CD4-positive, CD25-positive, alpha-beta regulatory T cell (primary cell): Measurements from ENCODE around the gene NAB1. TPM values are rescaled to one million over a fixed set of nuclear protein-coding genes. Genes with fewer than 3 reads are reported as not detected.

ENCODE experiments used
- ATAC-seq, 2 donors: fragments of 150-1000 bp; cut with Tn5 transposase; one replicate each; pipeline ENCODE4 v1.10.0; 2021; ENCODE audit warnings: low read depth in 2 of 2, moderate number of reproducible peaks in 2 of 2, moderate library complexity in 1 of 2
- DNase-seq, 3 donors: peaks; one replicate each; pipeline versions ENCODE4 v3.0.0 to v3.0.0-alpha.2; 2012 to 2022; ENCODE audit warnings: mixed read lengths in 1 of 3
- H3K27ac ChIP-seq: one replicate; pipeline ENCODE4 v1.7.0; 2013; ENCODE audit warnings: mild to moderate bottlenecking, low read length; ENCODE audit not compliant: insufficient read depth, poor library complexity, severe bottlenecking
- H3K27me3 ChIP-seq: one replicate; pipeline ENCODE4 v1.7.0; 2013; ENCODE audit warnings: low read length; ENCODE audit not compliant: control insufficient read depth, insufficient read depth
- H3K36me3 ChIP-seq: one replicate; pipeline ENCODE4 v1.7.0; 2013; ENCODE audit warnings: mild to moderate bottlenecking, low read length, moderate library complexity; ENCODE audit not compliant: control insufficient read depth, insufficient read depth
- H3K4me1 ChIP-seq: 2 replicates; pipeline ENCODE4 v1.7.0; 2013; ENCODE audit warnings: mild to moderate bottlenecking, low read length; ENCODE audit not compliant: insufficient read depth, control insufficient read depth, poor library complexity, severe bottlenecking
- H3K4me3 ChIP-seq: one replicate; pipeline ENCODE4 v1.7.0; 2013; ENCODE audit warnings: low read depth, mild to moderate bottlenecking, low read length, moderate library complexity
- H3K9me3 ChIP-seq, 2 experiments: 1 replicate in 1 of 2; 2 replicates in 1 of 2; pipeline ENCODE4 v1.7.0; 2013; ENCODE audit warnings: low read length in 2 of 2, mild to moderate bottlenecking in 1 of 2, moderate library complexity in 1 of 2; ENCODE audit not compliant: control insufficient read depth in 2 of 2
- H3K27ac Mint-ChIP-seq, 3 donors: one replicate each; pipeline ENCODE4 v1.8.0; 2020 to 2022; ENCODE audit warnings: mild to moderate bottlenecking in 3 of 3, mixed read lengths in 3 of 3, moderate library complexity in 2 of 3
- H3K27me3 Mint-ChIP-seq: one replicate; pipeline ENCODE4 v1.8.0; 2022; ENCODE audit warnings: mild to moderate bottlenecking, mixed read lengths
- H3K36me3 Mint-ChIP-seq: one replicate; pipeline ENCODE4 v1.8.0; 2020; ENCODE audit warnings: mixed read lengths
- H3K4me1 Mint-ChIP-seq, 4 donors: one replicate each; pipeline ENCODE4 v1.8.0; 2020 to 2022; ENCODE audit warnings: mixed read lengths in 4 of 4, mild to moderate bottlenecking in 1 of 4
- H3K4me3 Mint-ChIP-seq, 4 donors: one replicate each; pipeline ENCODE4 v1.8.0; 2020 to 2022; ENCODE audit warnings: mild to moderate bottlenecking in 4 of 4, mixed read lengths in 4 of 4, moderate library complexity in 3 of 4
- H3K9me3 Mint-ChIP-seq, 7 donors: one replicate each; pipeline ENCODE4 v1.8.0; 2020 to 2022; ENCODE audit warnings: mixed read lengths in 7 of 7, mild to moderate bottlenecking in 3 of 7, moderate library complexity in 2 of 7
- polyA plus RNA-seq, 4 donors: library from polyadenylated mRNA; unstranded; fragments of 300-500 nt; fragmentation: Illumina TruSeq; gene quantifications; one replicate each; pipeline ENCODE4 v1.2.3, GENCODE V29; 2021
- total RNA-seq: library from RNA; stranded (reverse); gene quantifications from one replicate; pipeline ENCODE4 v1.2.3, GENCODE V29; 2022

The NAB1 gene
- total and polyA plus RNA-seq, 5 donors from 2014 or later, result 1.5 to 42.7 (median 2.9) TPM

- no peaks in the 10 kb centered on the region for H3K27me3 ChIP-seq
- no peak overlapping the region for H3K4me3 Mint-ChIP-seq
- H3K27ac ChIP-seq, result no peak overlapping the region
- H3K36me3 Mint-ChIP-seq, result peaks cover 17% of the 10 kb centered on the region
- no peaks in the 10 kb centered on the region for H3K9me3 ChIP-seq
- H3K4me3 ChIP-seq, result no peak overlapping the region
- peaks cover 4% of the 10 kb centered on the region for H3K36me3 ChIP-seq
- no peaks in the 10 kb centered on the region for H3K4me1 ChIP-seq
- H3K27me3 Mint-ChIP-seq, result no peaks in the 10 kb centered on the region
- H3K4me1 Mint-ChIP-seq, result peaks cover 7 to 33% (median 23%) of the 10 kb centered on the region in 4 donors
- no peak overlapping the region for H3K27ac Mint-ChIP-seq
- H3K9me3 Mint-ChIP-seq, result peaks cover 0 to 2% (median 0%) of the 10 kb centered on the region in 7 donors
- DNase-seq (no peak), ATAC-seq (no peak)
Observed at GRCh38 chr2:190694479-190694878, 45.6 kb downstream of the NAB1 start.

DNA sequence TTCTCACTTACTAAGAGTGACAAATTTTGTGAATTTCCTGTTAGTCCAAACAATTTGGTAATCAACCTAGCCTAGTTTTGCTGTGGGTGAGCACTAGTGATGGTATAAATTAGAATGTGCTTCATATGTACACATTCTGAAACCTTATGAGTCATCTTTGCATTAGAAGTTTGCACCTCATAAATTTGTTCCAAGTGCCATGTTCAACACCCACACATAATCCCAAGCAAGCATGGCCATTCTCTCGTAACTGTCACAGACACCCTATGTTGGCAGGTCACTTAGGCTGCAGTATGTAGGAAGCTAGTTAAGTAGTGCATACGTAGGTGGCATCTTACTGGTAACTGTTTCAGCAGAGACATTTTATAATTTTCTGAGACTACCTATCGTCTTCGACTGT, 46.9 kb downstream of the NAB1 start:
- H3K9me3 Mint-ChIP-seq, result peaks cover 0 to 2% (median 0%) of the 10 kb centered on the region in 7 donors
- Histone ChIP-seq H3K27me3 (no peaks in the 10 kb centered on the region), H3K4me3 (no peak overlapping the region), H3K9me3 (no peaks in the 10 kb centered on the region), H3K36me3 (no peaks in the 10 kb centered on the region), H3K4me1 (no peaks in the 10 kb centered on the region), H3K27ac (no peak overlapping the region)
- no peak overlapping the region for H3K4me3 Mint-ChIP-seq
- peaks cover 7 to 30% (median 23%) of the 10 kb centered on the region in 4 donors for H3K4me1 Mint-ChIP-seq
- no peak for ATAC-seq
- H3K36me3 Mint-ChIP-seq, result peaks cover 7% of the 10 kb centered on the region
- no peak overlapping the region for H3K27ac Mint-ChIP-seq
- no peaks in the 10 kb centered on the region for H3K27me3 Mint-ChIP-seq
- peak in 1 of 3 donors; percentile 20 for DNase-seq

DNA sequence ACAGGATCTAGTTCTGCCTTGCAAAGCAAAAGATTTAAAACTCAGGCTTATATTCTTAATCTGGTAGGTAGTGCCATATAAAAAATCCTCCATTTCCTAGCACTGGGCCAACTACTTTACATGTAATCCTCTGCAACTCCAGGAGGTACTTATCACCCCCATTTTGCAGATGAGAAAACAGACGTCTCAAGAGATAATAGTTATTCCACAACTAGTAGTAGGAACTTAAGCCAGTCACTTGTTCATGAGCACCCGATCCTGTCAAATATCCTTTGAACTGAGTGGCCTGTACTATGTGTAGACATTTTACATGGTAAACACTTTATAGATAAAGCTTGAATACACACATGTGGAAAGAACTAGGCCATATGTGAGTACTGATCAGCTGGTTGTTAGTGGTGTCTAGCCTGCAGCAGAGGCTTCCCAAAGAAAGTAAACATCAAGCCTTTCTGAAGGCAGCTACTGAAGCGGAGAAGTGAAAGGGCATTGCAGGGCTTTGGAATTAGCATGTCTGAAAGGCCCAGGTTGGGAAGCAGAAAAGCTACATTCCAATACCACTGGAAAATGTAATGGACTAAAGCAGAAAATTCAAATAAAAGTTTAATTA, 48.0 kb downstream of the NAB1 start:
- ATAC-seq, result no peak
- Mint-ChIP-seq H3K27me3 (no peaks in the 10 kb centered on the region), H3K27ac (no peak overlapping the region), H3K36me3 (no peaks in the 10 kb centered on the region), H3K4me1 (peaks cover 6 to 21% (median 16%) of the 10 kb centered on the region in 4 donors), H3K4me3 (no peak overlapping the region), H3K9me3 (peaks cover 0 to 2% (median 0%) of the 10 kb centered on the region in 7 donors)
- DNase-seq, result no peak
- Histone ChIP-seq H3K36me3 (no peaks in the 10 kb centered on the region), H3K27me3 (no peaks in the 10 kb centered on the region), H3K9me3 (no peaks in the 10 kb centered on the region), H3K4me1 (no peaks in the 10 kb centered on the region), H3K4me3 (no peak overlapping the region), H3K27ac (no peak overlapping the region)

DNA sequence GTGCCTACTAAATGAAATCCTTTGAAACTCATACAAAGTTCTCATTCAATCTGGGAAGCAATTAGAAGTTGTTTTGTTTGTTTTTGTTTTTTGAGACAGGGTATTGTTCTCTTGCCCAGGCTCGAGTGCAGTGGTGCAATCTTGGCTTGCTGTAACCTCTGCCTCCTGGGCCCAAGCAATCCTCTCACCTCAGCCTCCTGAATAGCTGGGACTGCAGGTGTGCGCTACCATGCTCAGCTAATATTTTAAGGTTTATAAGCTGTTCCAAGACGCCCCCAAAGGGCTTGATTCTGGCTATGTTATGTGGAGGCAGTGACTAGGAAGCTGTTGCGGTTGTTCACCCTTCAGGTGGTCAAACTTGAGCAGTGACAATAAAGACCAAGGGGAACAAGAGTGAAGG, 48.5 kb downstream of the NAB1 start:
- ATAC-seq, result no peak
- no peak for DNase-seq

DNA sequence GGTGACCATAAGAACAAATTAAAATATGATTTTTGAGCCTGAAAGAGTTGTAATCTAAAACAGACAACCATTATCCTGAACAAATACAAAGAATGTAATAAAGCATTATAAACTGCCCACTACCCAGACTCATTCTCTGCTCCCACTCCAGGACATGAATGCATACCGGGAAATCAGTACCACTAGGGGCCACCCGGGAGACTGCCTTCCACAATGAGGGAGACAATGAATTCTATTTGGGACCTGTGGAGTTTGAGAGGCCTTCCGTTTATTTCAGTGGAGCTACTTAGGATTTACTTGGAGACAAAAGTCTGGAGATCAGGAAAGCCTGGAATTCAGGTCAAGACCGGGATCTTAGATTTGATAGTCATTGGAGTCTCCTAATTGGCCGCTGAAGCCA, 50.0 kb downstream of the NAB1 start:
- DNase-seq, result no peak
- no peak for ATAC-seq
- no peaks in the 10 kb centered on the region for H3K27me3 ChIP-seq
- peaks cover 0 to 12% (median 6%) of the 10 kb centered on the region in 4 donors for H3K4me1 Mint-ChIP-seq
- no peaks in the 10 kb centered on the region for H3K27me3 Mint-ChIP-seq
- H3K36me3 ChIP-seq, result no peaks in the 10 kb centered on the region
- H3K4me3 Mint-ChIP-seq, result no peak overlapping the region
- no peak overlapping the region for H3K27ac ChIP-seq
- H3K27ac Mint-ChIP-seq, result no peak overlapping the region
- H3K9me3 ChIP-seq, result no peaks in the 10 kb centered on the region
- no peaks in the 10 kb centered on the region for H3K36me3 Mint-ChIP-seq
- H3K4me3 ChIP-seq, result no peak overlapping the region
- H3K4me1 ChIP-seq, result no peaks in the 10 kb centered on the region
- peaks cover 0 to 2% (median 0%) of the 10 kb centered on the region in 7 donors for H3K9me3 Mint-ChIP-seq

More for the DNA sequence above, 48.5 kb downstream of the NAB1 start:
- no peaks in the 10 kb centered on the region for H3K9me3 ChIP-seq
- H3K4me1 ChIP-seq, result no peaks in the 10 kb centered on the region
- H3K36me3 Mint-ChIP-seq, result no peaks in the 10 kb centered on the region
- no peak overlapping the region for H3K4me3 Mint-ChIP-seq
- no peaks in the 10 kb centered on the region for H3K27me3 Mint-ChIP-seq
- no peak overlapping the region for H3K27ac Mint-ChIP-seq
- no peaks in the 10 kb centered on the region for H3K27me3 ChIP-seq
- no peak overlapping the region for H3K27ac ChIP-seq
- no peaks in the 10 kb centered on the region for H3K36me3 ChIP-seq
- H3K9me3 Mint-ChIP-seq, result peaks cover 0 to 2% (median 0%) of the 10 kb centered on the region in 7 donors
- no peak overlapping the region for H3K4me3 ChIP-seq
- peaks cover 6 to 20% (median 14%) of the 10 kb centered on the region in 4 donors for H3K4me1 Mint-ChIP-seq

DNA sequence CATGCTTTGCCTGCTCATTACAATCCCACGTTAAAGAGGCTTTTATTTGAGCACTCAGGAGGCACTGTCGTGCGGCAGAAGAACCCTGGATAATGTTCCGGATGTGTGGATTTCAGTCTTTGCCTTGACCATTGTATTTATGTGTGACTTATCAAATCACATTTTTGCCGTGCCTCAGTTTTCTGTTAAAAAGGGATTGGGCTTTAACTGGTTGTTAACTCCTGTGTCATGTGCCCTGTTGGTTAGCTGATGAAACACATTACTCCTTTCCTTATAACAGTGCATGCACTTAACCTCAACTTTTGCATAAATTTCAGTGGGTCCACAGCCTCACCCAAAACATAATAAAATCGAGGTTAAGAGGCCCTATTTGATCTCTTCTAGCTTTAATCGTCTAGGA, 52.7 kb downstream of the NAB1 start:
- no peak overlapping the region for H3K27ac Mint-ChIP-seq
- Histone ChIP-seq H3K27ac (no peak overlapping the region), H3K4me1 (no peaks in the 10 kb centered on the region), H3K27me3 (no peaks in the 10 kb centered on the region), H3K36me3 (no peaks in the 10 kb centered on the region), H3K9me3 (no peaks in the 10 kb centered on the region), H3K4me3 (no peak overlapping the region)
- no peaks in the 10 kb centered on the region for H3K9me3 Mint-ChIP-seq
- H3K36me3 Mint-ChIP-seq, result no peaks in the 10 kb centered on the region
- peaks cover 0 to 3% (median 1%) of the 10 kb centered on the region in 4 donors for H3K4me1 Mint-ChIP-seq
- no peaks in the 10 kb centered on the region for H3K27me3 Mint-ChIP-seq
- H3K4me3 Mint-ChIP-seq, result no peak overlapping the region
- ATAC-seq (no peak), DNase-seq (no peak)

GRCh38 chr2:190705280-190705679, 56.4 kb downstream of the NAB1 start:
- Mint-ChIP-seq H3K4me1 (peaks cover 0 to 2% (median 0%) of the 10 kb centered on the region in 4 donors), H3K27ac (no peak overlapping the region), H3K9me3 (peaks cover 0 to 4% (median 2%) of the 10 kb centered on the region in 7 donors), H3K4me3 (no peak overlapping the region), H3K27me3 (no peaks in the 10 kb centered on the region), H3K36me3 (no peaks in the 10 kb centered on the region)
- Histone ChIP-seq H3K4me1 (no peaks in the 10 kb centered on the region), H3K9me3 (no peaks in the 10 kb centered on the region), H3K27ac (no peak overlapping the region), H3K4me3 (no peak overlapping the region), H3K36me3 (no peaks in the 10 kb centered on the region), H3K27me3 (no peaks in the 10 kb centered on the region)
- ATAC-seq (no peak), DNase-seq (no peak)

- no peaks in the 10 kb centered on the region for H3K36me3 ChIP-seq
- H3K9me3 Mint-ChIP-seq, result peaks cover 0 to 4% (median 2%) of the 10 kb centered on the region in 7 donors
- H3K27me3 Mint-ChIP-seq, result no peaks in the 10 kb centered on the region
- ATAC-seq (no peak), DNase-seq (no peak)
- H3K9me3 ChIP-seq, result no peaks in the 10 kb centered on the region
- H3K4me3 ChIP-seq, result no peak overlapping the region
- H3K4me3 Mint-ChIP-seq, result no peak overlapping the region
- H3K27me3 ChIP-seq, result no peaks in the 10 kb centered on the region
- no peak overlapping the region for H3K27ac ChIP-seq
- no peaks in the 10 kb centered on the region for H3K4me1 Mint-ChIP-seq
- H3K36me3 Mint-ChIP-seq, result no peaks in the 10 kb centered on the region
- H3K4me1 ChIP-seq, result no peaks in the 10 kb centered on the region
- no peak overlapping the region for H3K27ac Mint-ChIP-seq
Observed at GRCh38 chr2:190707726-190708125, 58.8 kb downstream of the NAB1 start.
